GM10847 (cell line): ENCODE data around the gene ARL4A.

Experiments used
- POLR2A ChIP-seq: IDR thresholded peaks from 2 replicates; pipeline ENCODE4 v1.6.1; 2011; ENCODE audit not compliant: insufficient read length; ENCODE audit errors: extremely low read depth

ARL4A gene, protein sequence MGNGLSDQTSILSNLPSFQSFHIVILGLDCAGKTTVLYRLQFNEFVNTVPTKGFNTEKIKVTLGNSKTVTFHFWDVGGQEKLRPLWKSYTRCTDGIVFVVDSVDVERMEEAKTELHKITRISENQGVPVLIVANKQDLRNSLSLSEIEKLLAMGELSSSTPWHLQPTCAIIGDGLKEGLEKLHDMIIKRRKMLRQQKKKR

DNA sequence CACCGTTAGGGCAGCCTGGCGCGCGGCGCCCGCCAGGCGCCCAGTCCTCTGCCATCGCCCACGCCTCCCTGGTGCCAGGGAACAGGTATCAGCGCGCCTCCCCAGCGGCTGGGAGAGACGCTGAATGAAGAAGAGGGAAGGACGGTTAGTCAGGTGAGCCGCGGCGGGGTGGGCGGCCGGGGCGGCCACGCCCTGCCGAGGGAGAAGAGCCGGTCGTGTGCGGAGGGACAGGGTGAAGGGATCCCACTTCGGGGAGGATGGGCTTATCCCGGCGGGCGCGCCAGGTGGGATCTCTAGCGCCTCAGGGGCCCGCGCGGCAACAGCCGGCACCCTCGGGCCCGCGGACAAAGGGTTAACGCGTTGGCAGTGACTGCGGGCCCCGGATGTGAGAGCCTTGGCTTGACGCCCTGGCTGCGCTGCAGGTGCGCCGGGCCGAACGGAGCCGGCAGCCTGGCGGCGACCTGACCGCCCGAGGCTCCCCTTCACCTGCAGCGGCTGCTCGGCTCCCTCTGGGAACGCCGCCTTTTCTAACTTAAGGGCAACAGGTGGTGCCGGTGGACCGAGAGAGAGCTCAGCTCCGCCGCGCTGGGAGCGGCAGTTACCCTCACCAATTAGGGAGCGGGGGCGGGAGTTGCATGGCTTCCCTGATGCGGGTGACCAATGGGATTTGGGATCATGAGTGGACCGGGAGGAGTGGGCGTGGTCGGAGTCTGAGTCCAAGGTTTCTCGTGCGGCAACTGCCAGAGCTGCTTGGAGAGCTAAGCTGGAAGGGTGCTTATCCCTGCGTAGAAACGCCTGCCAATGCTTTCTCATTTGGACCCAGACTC is at the start of gene ARL4A:
TSS of gene ARL4A (plus strand) at position 743 of the 827 bp plus-strand sequence. CDS start 622 bp downstream, outside the sequence.
- no peak for TF ChIP-seq POLR2A

DNA sequence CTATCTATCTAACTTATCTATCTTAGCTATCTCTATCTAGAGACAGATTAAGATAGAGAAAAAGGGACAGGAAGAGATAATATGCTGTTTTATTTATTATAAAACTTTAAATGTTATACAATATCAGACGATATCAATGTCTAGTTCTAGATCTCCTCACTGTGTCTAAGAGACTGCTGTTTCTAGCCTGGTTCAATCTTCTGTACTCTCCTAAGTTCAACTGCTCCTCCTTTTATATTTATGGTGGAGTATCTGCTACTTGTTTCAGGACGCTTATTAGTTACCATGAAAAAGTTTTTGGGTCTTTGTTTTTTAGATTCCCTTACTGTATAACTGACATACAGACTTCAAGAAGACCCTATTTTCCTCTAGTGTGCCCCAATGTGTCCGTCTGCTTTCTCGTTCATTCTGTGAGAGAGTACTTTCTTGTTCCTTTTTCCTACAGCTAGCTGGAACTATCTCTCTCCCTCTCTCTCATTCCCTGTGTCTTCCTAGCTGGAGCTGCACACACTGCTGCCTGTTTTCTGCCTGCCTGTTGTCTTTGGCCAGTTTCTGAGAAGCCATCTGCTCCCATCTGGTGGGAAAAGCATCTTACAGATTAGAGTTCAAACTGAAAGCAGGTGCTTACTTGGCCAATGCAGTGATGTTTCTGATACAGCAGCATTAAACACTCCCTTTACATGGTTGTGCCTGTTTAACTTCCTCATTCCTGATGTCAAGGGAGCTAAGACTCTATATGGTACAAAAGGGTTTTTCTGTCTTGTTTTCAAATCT is 49.4 kb upstream of the ARL4A start:
- no peak for TF ChIP-seq POLR2A

DNA sequence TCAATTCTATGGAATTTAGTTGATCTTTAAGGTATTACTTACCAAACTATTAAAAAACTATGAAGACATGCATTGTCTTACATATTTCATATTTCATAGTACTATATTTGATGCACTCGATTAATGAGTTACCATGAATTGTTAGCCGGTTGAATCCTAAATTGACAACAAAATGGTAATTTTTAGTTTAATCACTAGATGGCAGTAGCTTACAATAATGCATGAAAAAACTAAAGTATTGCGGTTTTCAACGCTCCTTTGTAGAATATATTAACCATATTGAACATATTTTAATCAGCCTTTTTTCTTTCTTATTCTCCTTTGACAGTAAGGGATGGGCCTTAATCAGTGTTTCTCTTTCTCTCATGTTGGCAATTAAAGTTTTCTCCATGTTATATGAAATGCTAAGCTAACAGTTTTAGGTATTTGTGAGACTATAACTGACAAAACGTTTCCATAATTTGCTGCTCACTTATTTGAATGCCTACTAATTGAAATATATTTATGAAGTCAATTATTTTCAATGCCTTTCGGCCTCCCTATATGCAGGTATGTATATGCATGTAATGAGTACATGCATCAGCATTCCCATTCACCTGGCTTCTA is 48.5 kb upstream of the ARL4A start:
- no peak for TF ChIP-seq POLR2A

DNA sequence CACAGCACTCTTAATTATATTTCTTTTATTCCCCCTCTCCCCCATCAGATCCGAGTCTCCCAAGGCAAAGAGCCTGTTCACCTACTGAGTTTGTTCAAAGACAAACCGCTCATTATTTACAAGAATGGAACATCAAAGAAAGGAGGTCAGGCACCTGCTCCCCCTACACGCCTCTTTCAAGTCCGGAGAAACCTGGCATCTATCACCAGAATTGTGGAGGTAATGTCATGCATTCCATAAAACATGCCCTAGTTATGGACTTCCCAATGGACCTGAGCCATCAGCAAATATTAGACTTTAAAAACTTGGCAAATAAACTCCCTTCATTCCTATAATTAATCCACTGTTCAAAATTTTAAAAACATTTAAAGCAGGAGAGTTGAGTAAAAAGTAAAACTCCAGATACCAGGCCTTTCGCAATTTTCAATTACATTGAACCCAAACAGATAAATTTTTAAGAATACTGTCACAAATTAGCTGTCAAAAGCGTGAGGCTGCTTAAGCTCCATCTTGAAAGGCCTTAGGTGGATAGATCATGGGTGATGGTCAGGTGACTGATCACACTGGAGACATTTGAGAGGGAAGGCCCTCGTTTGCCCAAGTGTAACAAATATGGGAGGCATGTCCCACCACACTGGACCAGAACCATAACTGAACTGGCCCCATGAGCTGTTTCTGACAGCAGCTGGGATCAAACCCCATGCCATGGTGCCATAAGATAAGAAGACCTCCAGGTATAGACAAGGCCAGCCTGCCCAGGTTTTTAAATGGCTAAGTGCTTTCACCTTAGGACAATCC is 46.9 kb upstream of the ARL4A start:
- no peak for TF ChIP-seq POLR2A

DNA sequence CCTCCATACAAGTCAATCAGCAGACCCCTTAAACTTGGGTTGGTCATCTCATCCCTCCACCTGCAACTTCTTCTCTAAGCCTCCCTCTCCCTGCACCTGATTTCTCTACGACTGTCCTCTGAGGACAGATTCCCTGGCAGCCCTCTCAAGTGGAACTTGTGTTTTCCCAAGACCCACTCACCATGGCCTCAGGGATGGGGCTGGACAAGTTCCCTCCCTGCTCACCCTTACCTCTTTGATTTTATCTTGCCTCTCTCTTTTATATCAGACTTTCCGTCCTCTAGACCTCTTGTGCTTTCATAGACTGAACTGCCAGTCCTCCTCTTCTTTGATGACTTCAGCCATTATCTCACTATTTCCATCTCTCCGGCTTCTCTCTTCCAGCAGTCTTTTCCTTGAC is 46.2 kb upstream of the ARL4A start:
- TF ChIP-seq POLR2A, result no peak

DNA sequence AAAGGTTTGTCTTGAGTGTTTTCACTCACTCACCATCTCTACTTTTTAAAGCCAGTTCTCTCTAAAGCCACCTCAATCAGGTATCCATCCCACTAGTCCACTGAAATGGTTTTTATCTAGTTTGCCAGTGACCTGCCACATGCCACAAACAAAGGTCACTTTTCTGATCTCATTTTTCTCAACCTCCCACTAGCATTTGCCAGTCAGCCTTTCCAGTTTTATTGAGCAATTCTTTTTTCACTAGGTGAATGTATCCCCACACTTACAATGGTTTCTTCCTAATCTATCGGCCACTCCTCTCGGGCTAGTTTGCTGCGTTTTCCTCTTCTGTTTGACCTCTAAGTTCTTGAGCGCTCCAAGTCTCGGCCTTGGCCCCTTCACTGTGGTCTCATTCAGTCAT is 44.9 kb upstream of the ARL4A start:
- TF ChIP-seq POLR2A, result no peak

DNA sequence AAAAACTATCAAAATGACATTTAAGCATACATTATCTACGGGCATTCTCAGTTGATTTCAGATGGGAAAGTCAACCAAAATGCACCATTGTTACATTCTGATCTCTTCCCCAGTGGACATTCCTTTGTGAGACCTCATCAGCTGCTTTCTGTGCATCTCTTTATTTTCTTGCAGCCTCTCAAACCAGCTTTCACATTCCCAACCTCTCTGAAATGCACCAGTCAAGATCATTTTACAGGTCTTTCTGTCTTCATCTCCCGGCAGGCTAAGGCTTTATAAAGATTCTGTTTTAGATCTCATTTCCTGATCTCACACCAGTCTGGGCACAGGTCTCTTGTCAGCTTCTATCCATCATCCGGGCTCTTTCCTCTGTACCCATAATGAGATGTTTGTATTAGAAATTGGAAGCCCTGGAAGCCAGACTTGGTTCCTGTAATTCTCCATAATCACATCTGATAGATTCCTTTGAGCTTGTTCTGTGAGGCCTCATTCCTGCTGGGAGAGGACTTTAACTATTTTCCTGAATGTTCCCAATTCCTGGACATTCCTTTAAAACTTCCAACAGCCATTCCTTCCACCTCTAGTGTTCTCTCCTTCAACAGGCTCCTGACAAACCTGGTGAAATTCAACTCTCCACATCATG is 44.3 kb upstream of the ARL4A start:
- no peak for TF ChIP-seq POLR2A

DNA sequence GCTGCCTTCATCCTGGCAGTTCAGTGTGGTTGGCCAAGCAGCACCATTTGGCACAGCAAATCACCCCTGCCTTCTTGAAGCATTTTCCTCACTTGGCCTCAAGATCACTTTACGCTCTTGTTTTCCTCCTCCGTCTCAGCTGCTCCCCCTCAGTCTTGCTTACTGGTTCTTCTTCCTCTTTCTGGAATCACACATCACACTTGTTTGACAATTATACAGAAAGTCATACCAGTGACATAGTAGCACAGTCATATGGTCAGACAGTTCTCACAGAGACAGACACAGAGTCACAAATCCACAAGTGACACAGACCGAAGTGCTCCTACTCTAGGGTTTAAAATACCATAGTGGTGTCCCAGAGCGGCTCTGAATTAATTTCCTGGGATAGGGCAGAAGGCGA is 43.8 kb upstream of the ARL4A start:
- no peak for TF ChIP-seq POLR2A

DNA sequence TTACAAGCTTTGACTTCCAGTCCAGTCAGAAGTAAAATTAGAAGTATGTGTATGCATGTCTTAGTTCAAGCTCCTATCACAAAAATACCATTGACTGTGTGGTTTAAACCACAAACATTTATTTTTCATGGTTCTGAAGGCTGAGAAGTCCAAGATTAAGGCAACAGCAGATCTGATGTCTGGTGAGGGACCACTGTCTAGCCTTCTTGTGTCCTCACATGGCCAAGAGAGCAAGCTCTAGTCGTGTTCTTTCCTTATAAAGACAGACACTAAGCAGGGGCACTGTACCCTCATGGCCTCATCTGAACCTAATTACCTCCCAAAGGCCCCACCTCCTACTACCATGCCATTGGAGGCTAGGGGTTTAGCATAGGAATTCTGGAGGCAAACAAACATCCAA is 41.3 kb upstream of the ARL4A start:
- no peak for TF ChIP-seq POLR2A

DNA sequence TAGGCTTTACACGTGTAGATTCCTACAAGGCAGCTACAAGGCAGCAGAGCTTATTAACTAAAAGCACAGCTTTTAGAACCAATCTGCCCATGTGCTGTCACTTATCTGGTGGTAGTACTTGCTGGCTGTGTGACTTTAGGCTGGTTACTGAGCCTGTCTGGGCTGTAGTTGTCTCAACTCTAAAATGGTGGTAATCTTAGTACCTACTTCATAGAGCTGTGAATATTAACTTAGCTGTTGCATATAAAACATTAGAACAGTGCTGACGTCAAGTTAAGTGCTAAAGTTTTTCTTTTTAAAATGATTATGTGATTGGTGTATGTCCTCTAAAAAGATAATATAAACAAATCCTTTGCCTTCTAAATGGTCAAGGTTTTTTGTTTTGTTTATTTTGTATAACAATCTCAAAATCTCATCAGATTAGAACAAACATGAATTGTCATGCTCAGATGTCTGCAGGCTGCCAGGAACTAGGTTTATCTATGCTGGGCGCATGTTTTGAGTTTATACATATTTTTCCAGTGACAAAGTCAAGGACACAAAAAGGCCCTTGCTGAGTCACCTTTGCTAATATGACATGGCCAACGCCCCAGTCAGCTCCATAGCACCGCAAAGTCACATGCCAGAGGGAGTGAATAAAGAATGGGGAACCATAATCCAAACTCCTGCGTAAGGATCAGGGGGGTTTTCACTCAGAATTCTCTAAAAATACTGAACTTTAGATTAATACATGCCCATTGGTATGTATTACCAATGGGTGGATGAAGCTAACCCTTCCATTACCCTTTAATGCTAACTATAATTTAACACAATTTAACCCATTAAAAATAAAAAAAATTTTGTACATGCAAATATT is 39.8 kb upstream of the ARL4A start:
- TF ChIP-seq POLR2A, result no peak

DNA sequence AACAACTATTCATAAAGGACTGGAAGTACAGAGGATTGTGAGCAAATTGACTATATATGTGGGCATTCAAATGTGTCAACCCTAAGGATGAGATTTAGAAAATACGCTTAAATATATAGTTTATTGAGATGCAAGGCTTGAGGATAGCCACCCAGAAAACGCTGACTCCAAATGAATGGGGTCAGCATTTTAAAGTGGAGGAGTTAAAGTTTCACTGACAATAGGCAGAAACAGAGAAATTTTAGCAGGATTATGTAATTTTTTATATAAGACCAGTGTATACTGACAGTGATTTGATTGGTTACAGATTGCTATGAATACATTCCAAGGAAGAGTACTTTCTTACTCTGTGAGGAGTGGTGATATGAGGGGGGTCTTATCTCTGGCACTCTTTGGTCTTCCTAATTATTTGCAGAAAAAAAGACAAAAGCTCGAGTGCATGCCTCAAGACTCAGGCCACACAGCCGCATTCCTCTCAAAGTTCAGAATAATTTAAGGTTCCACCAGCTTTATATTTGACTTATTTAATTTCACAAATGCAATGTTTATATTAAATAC is 38.6 kb upstream of the ARL4A start:
- TF ChIP-seq POLR2A, result no peak

DNA sequence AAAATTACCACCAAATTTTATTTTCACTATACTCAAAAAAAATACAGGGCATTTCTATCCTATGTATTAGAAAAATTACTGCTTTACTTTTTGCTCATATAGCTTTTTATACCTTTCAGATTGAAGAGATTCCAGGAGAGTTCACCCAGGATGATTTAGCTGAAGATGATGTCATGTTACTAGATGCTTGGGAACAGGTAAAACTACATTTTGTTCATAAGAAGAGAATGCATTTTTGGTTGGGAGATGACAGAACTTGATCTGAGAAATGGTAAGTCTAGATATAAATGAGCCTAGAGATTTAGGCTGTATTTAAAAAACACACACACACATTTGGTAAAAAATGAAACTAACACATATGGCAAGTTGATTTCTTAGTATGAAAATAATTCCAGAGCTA is 38.1 kb upstream of the ARL4A start:
- no peak for TF ChIP-seq POLR2A

DNA sequence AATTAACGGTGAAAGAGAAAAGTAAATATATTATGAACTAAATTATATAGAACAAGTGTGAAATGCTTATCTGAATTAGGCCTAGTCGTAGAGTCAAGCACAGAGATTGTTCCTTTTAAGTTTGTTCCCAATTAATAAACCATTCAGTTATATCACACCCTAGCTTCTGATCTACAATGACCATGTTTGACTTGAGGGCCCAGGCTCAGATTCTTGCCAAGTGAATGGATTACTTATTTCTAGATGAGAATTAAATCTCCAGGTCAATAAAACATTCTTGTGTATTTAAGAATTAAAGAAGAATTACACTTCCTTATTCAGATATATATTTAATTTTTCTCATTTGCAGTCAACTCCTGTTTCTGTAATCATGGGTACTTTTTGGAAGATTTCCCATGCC is 37.4 kb upstream of the ARL4A start:
- TF ChIP-seq POLR2A, result no peak
